ENCODE measurements around the gene MYH7. TPM values are rescaled to one million over a fixed set of nuclear protein-coding genes. Genes with fewer than 3 reads are reported as not detected.
A peak's percentile ranks its signal among the peaks of the same experiment; 100 is the strongest.

Gene MYH7
- 1 to 10 TPM in 1 of 6 experiments, under 1 TPM in 5; 0.30 to 5.6 (median 0.60) TPM for total RNA-seq
- long read RNA-seq, result 0 reads

- Histone ChIP-seq H3K9me3 (no peaks in the 10 kb centered on the region), H3K36me3 (no peaks in the 10 kb centered on the region), H3K4me1 (no peaks in the 10 kb centered on the region), H3K27ac (no peak within 1 kb of the TSS), H3K4me3 (no peak within 1 kb of the TSS), H3K27me3 (no peaks in the 10 kb centered on the region)
- no CpG with 5 or more reads among the region's 10 CpGs for WGBS (ENCODE audit: insufficient coverage, low coverage, low lambda C conversion rate, missing lambda C conversion rate)
- ATAC-seq (no peak), DNase-seq (peak in 1 of 3 donors; percentile 28)
- intact Hi-C loops (cut with DNase I), result no loop called here
- TF ChIP-seq POLR2A (IDR thresholded peaks at IDR 0.05) (no peak), CTCF (IDR thresholded peaks at IDR 0.05) (no peak)
Observed at GRCh38 chr14:23435543-23436326, at the start of gene MYH7. Gene MYH7 (minus strand): TSS chr14:23435660. CDS start chr14:23433732, 1,928 bp downstream.

DNA sequence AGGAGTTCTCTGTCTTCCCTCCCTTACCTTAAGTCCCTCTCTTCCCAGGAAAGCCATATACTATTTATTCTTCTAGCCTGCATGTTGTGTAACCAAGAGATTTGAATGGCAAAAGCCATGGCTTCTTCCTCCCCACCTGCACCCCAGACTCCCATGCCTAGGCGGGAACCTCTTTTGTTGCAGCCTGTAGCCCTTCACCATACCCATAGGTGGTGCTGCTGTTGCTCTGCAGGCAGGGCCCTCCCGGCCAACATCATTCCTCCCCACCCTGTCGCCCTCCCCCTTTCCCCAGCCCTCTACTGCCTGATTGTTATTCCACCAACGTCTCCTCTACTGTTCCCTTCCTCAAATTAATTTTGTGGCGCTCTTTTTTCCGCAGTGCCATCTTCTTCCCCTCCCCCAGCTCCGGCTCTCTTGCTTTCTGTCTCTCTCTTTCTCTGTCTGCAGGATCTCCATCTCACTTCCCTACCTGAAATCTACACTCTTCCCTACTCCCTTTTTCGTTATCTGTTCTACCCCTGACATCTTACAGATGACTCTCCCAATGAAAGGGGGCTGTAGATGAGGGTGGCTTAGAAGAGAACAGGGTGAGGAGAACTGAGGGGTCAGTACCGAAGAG, 47.9 kb upstream of the MYH7 start:
- Histone ChIP-seq H3K4me1 (no peaks in the 10 kb centered on the region), H3K4me3 (no peak overlapping the region), H3K9me3 (no peaks in the 10 kb centered on the region), H3K27ac (no peak overlapping the region), H3K36me3 (peaks cover 0 to 3% (median 0%) of the 10 kb centered on the region in 4 donors), H3K27me3 (no peaks in the 10 kb centered on the region)
- TF ChIP-seq POLR2A (IDR thresholded peaks at IDR 0.05), result no peak
- intact Hi-C loops (cut with DNase I), result loop anchor here in 1 of 2 donors (10.0 kb wide), 1 partner anchor 51 kb away; no protein-coding TSS in a partner anchor
- no peak for DNase-seq
- no peak for ATAC-seq
- WGBS (ENCODE audit: insufficient coverage, low coverage, low lambda C conversion rate, missing lambda C conversion rate), result 63% methylated on average over 9 of the region's 9 CpGs

DNA sequence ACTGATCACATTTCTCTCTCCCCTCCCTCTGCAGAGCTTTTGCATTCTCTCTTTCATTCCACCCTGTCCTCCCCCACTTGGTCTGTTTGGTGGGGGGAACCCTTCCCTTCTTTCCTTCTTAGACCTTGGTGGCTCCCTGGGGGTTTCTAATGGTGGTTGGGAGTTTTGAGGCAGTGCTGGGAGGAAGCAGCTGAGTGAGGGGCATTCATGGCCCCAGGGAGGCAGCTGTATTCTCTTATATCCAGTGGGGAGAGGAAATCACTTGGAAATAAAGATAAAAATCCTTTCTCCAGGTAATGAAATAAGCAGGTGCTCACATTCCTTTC, 47.3 kb upstream of the MYH7 start:
- DNase-seq (no peak), ATAC-seq (no peak)
- intact Hi-C loops (cut with DNase I), result loop anchor here in 1 of 2 donors (10.0 kb wide), 1 partner anchor 52 kb away; no protein-coding TSS in a partner anchor
- no peaks in the 10 kb centered on the region for H3K4me1 ChIP-seq
- no peak overlapping the region for H3K27ac ChIP-seq
- H3K36me3 ChIP-seq, result peaks cover 0 to 3% (median 2%) of the 10 kb centered on the region in 4 donors
- H3K4me3 ChIP-seq, result no peak overlapping the region
- H3K27me3 ChIP-seq, result no peaks in the 10 kb centered on the region
- H3K9me3 ChIP-seq, result no peaks in the 10 kb centered on the region
- TF ChIP-seq CTCF (IDR thresholded peaks at IDR 0.05) (no peak), POLR2A (IDR thresholded peaks at IDR 0.05) (no peak)

DNA sequence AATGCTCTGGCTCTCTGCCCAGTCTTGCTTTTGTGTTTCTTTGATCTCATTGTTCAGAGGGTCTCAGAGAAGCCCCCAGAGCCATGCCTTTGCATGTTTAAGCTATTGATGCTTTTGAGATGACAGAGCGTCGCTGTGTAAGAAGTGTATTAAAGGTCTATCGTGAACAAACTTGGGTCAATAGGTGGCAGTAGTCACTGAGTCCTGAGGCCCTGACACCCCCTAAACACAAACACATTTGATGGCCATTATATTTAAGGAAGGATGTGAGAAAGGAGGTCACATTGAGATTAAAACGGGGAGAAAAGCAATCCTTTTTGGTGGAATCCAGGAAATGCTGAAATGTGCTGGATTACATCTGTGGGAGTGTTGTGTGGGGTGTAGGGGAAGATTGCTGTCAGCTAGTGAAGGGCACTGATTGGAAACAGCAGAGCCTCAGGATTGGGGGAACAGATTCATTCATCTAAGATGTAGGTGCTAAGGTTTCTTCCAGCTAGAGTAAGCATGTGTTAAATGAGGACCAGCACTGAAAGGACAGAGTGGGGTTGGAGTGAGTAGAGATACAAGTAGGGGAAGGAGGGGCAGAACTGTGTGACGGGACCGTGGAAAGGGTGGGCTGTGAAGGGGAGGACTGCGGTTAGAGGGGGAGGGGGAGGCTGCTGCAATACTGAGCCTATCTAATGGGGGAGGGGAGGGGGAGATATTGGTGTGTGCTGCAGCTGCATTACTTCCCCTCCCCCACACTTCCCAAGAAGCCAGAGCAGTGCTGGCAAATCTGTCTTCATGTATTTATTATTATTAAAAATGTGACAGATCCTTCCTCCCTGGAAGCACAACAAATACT, 46.7 kb upstream of the MYH7 start:
- no peak for ATAC-seq
- TF ChIP-seq POLR2A (IDR thresholded peaks at IDR 0.05), result no peak
- TF ChIP-seq CTCF (IDR thresholded peaks at IDR 0.05), result no peak
- no peaks in the 10 kb centered on the region for H3K9me3 ChIP-seq
- H3K36me3 ChIP-seq, result peaks cover 0 to 9% (median 5%) of the 10 kb centered on the region in 4 donors
- intact Hi-C loops (cut with DNase I), result loop anchor here in 1 of 2 donors (10.0 kb wide), 1 partner anchor 53 kb away; no protein-coding TSS in a partner anchor
- H3K4me1 ChIP-seq, result no peaks in the 10 kb centered on the region
- no peak overlapping the region for H3K27ac ChIP-seq
- 73% methylated on average over 7 of the region's 7 CpGs for WGBS (ENCODE audit: insufficient coverage, low coverage, low lambda C conversion rate, missing lambda C conversion rate)
- H3K27me3 ChIP-seq, result no peaks in the 10 kb centered on the region
- no peak for DNase-seq
- H3K4me3 ChIP-seq, result no peak overlapping the region
